WTC11 (cell line): ENCODE data around the gene FANCC. TPM values are rescaled to one million over a fixed set of nuclear protein-coding genes. Genes with fewer than 3 reads are reported as not detected.
"Not testable (repeated sequence)": the region's sequence is repeated elsewhere in the genome, so short reads cannot be mapped to it uniquely, and the experiment has no call there.

Experiments used
- ATAC-seq: fragments of 200-7000 bp; cut with Tn5 transposase; 2 replicates; pipeline ENCODE4 v1.10.0; 2021; ENCODE audit warnings: mild to moderate bottlenecking, moderate library complexity
- CTCF ChIA-PET: fragments of 300-600 bp; sonication (Branson Sonifier 250); formaldehyde crosslinking; loops from one replicate; lab custom pipeline; 2021; ENCODE audit warnings: antibody characterized with exemption; lab: Charles Lee
- POLR2A ChIA-PET: fragments of 350-600 bp; sonication (Branson Sonifier 250); formaldehyde crosslinking; loops from one replicate; lab custom pipeline; 2021; ENCODE audit warnings: antibody characterized with exemption; lab: Charles Lee
- DNase-seq: peaks from one replicate; pipeline ENCODE4 v3.0.0; 2021; ENCODE audit warnings: low spot score
- H3K27ac Mint-ChIP-seq: 2 replicates; pipeline ENCODE4 v1.8.0; 2021; ENCODE audit warnings: mixed read lengths
- H3K27me3 Mint-ChIP-seq: 2 replicates; pipeline ENCODE4 v1.8.0; 2021; ENCODE audit warnings: low read depth, mild to moderate bottlenecking, moderate library complexity, mixed read lengths
- H3K36me3 Mint-ChIP-seq: 2 replicates; pipeline ENCODE4 v1.8.0; 2021; ENCODE audit warnings: mixed read lengths
- H3K4me1 Mint-ChIP-seq: 2 replicates; pipeline ENCODE4 v1.8.0; 2022; ENCODE audit warnings: mixed read lengths
- H3K4me3 Mint-ChIP-seq: 2 replicates; pipeline ENCODE4 v1.8.0; 2021; ENCODE audit warnings: mild to moderate bottlenecking, moderate library complexity, mixed read lengths
- H3K9me3 Mint-ChIP-seq: 2 replicates; pipeline ENCODE4 v1.8.0; 2021; ENCODE audit warnings: mixed read lengths
- ETV6 ChIP-seq: sonication (generic); formaldehyde crosslinking; IDR thresholded peaks from 2 replicates; pipeline ENCODE4 v1.8.1; 2022; ENCODE audit warnings: mild to moderate bottlenecking, missing genetic modification reagents
- FOXP1 ChIP-seq: sonication (generic); formaldehyde crosslinking; IDR thresholded peaks from 2 replicates; pipeline ENCODE4 v1.8.0; 2022; ENCODE audit warnings: missing genetic modification reagents, mild to moderate bottlenecking, moderate library complexity, borderline replicate concordance
- NR3C1 ChIP-seq: sonication (generic); formaldehyde crosslinking; conservative IDR thresholded peaks from 2 replicates; pipeline ENCODE4 v1.8.1; 2023; ENCODE audit warnings: low read depth, mild to moderate bottlenecking, missing genetic modification reagents
- OVOL2 ChIP-seq: fragments of 250-450 bp; sonication (Bioruptor Pico); IDR thresholded peaks from 2 replicates; pipeline ENCODE4 v1.9.0; 2021; ENCODE audit warnings: mild to moderate bottlenecking, borderline replicate concordance
- PRRX2 ChIP-seq: fragments of 250-450 bp; sonication (Bioruptor Pico); IDR thresholded peaks from 2 replicates; pipeline ENCODE4 v1.8.0; 2021; ENCODE audit warnings: mild to moderate bottlenecking
- RELA ChIP-seq: sonication (generic); formaldehyde crosslinking; IDR thresholded peaks from 2 replicates; pipeline ENCODE4 v1.8.1; 2022; ENCODE audit warnings: missing genetic modification reagents, mild to moderate bottlenecking, borderline replicate concordance
- SMAD3 ChIP-seq: sonication (generic); formaldehyde crosslinking; IDR thresholded peaks from 2 replicates; pipeline ENCODE4 v1.8.0; 2022; ENCODE audit warnings: missing genetic modification reagents, mild to moderate bottlenecking, borderline replicate concordance
- ZBTB21 ChIP-seq: sonication (generic); formaldehyde crosslinking; IDR thresholded peaks from 2 replicates; pipeline ENCODE4 v1.8.1; 2023; ENCODE audit warnings: mild to moderate bottlenecking, missing genetic modification reagents, borderline replicate concordance
- ZNF219 ChIP-seq: sonication (generic); formaldehyde crosslinking; IDR thresholded peaks from 2 replicates; pipeline ENCODE4 v1.8.0; 2023; ENCODE audit warnings: missing genetic modification reagents, mild to moderate bottlenecking, borderline replicate concordance
- ZNF416 ChIP-seq: fragments of 250-450 bp; sonication (Bioruptor Pico); IDR thresholded peaks from 2 replicates; pipeline ENCODE4 v1.9.0; 2021; ENCODE audit warnings: mild to moderate bottlenecking, inconsistent platforms
- ZNF671 ChIP-seq: fragments of 250-450 bp; sonication (Bioruptor Pico); IDR thresholded peaks from 2 replicates; pipeline ENCODE4 v1.8.0; 2021; ENCODE audit warnings: mild to moderate bottlenecking
- total RNA-seq: library from RNA; stranded (reverse); gene quantifications from 3 replicates; pipeline ENCODE4 v1.2.3, GENCODE V29; 2021
- TF ChIP-seq, protein P1 (sequence below): sonication (generic); formaldehyde crosslinking; IDR thresholded peaks from 2 replicates; pipeline ENCODE4 v1.8.1; 2023; ENCODE audit warnings: mild to moderate bottlenecking, moderate library complexity, missing genetic modification reagents
- TF ChIP-seq, protein P2 (sequence below): sonication (generic); formaldehyde crosslinking; IDR thresholded peaks from 2 replicates; pipeline ENCODE4 v1.8.1; 2022; ENCODE audit warnings: mild to moderate bottlenecking, moderate library complexity, missing genetic modification reagents
- TF ChIP-seq, protein P3 (sequence below): sonication (generic); formaldehyde crosslinking; IDR thresholded peaks from 2 replicates; pipeline ENCODE4 v1.8.1; 2023; ENCODE audit warnings: mild to moderate bottlenecking, missing genetic modification reagents, moderate library complexity
- TF ChIP-seq, protein P4 (sequence below): sonication (generic); formaldehyde crosslinking; conservative IDR thresholded peaks from 2 replicates; pipeline ENCODE4 v1.8.1; 2023; ENCODE audit warnings: mild to moderate bottlenecking, low read depth, missing genetic modification reagents, moderate library complexity

Gene FANCC
- total RNA-seq, 1 experiment from 2014 or later, result 10.9 TPM

DNA sequence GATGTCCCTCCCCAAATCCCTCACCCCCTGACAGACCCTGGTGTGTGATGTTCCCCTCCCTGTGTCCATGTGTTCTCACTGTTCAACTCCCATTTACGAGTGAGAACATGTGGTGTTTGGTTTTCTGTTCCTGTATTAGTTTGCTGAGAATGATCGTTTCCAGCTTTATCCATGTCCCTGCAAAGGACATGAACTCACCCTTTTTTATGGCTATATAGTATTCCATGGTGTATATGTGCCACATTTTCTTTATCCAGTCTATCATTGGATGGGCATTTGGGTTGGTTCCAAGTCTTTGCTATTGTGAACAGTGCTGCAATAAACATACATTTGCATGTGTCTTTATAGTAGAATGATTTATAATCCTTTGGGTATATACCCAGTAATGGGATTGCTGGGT, 43.3 kb downstream of the FANCC start:
- H3K36me3 Mint-ChIP-seq, H3K4me3 Mint-ChIP-seq, CTCF ChIA-PET, H3K27ac Mint-ChIP-seq, POLR2A ChIA-PET, ATAC-seq, H3K4me1 Mint-ChIP-seq, DNase-seq, H3K27me3 Mint-ChIP-seq, H3K9me3 Mint-ChIP-seq: not testable (repeated sequence)

DNA sequence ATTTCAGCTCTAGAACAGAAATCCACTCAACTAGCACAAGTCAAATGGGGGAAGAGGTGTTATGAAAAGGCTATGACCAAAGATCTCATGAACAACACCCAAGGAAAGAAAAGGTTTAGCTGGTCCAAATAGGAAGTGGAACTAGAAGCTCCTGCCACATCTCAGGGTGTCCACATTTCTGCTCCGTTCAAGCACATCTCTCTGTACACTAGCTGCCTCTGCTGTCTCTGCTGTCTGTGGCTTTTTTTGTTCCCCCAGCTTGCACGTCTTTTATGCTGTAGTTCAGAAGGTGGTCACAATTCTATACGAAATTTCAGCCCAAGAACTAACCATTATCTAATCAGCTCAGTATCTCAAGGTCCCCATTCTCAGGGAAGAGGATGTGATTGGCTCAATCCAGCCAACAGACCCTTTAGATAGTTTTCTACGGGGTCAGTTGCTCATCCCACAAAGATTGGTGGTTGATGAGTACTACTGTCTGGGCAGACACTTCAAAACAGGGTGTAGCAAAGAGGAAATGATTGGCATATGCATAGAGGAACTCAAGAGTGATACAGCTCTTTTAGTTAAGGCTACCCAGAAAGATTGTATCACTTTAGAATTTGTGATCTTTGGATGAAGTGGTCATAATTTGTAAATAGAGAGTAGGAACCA, 44.0 kb downstream of the FANCC start:
- no peak overlapping the region for H3K27ac Mint-ChIP-seq

DNA sequence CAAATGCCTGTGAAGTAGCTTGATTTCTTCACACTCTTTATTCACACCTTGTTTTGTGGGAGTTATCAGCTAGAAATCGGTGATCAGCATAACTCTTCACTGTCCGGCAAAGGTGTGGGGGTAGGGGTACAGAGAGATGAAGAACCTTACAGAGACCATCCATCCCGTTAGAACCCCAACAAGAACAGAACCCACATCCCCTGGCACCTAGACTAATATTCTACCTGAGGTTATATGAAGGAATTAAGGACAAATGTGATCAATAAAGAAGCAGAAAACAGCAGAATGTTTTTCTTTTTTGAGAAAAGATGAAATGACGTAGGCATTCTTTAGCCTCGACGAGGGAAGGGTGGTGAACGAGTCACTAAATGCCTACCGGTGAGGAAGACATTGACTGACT, 44.7 kb downstream of the FANCC start:
- Mint-ChIP-seq H3K36me3 (peaks cover 8% of the 10 kb centered on the region; the same call in 1 of the 2 replicates), H3K27me3 (no peaks in the 10 kb centered on the region), H3K27ac (no peak overlapping the region), H3K4me3 (no peak overlapping the region), H3K4me1 (peaks cover 20% of the 10 kb centered on the region), H3K9me3 (peaks cover 10% of the 10 kb centered on the region)
- ChIA-PET POLR2A (no interaction called here), CTCF (interaction anchor here (0.8 to 1.3 kb wide), 2 partner anchors 8 to 105 kb away, joined by 4 to 5 read pairs; no protein-coding TSS in a partner anchor)
- ATAC-seq (no peak), DNase-seq (no peak)
- TF ChIP-seq, protein P1, sequence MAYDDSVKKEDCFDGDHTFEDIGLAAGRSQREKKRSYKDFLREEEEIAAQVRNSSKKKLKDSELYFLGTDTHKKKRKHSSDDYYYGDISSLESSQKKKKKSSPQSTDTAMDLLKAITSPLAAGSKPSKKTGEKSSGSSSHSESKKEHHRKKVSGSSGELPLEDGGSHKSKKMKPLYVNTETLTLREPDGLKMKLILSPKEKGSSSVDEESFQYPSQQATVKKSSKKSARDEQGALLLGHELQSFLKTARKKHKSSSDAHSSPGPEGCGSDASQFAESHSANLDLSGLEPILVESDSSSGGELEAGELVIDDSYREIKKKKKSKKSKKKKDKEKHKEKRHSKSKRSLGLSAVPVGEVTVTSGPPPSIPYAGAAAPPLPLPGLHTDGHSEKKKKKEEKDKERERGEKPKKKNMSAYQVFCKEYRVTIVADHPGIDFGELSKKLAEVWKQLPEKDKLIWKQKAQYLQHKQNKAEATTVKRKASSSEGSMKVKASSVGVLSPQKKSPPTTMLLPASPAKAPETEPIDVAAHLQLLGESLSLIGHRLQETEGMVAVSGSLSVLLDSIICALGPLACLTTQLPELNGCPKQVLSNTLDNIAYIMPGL (CRISPR knock-in tag), result no peak
- TF ChIP-seq, protein P2, sequence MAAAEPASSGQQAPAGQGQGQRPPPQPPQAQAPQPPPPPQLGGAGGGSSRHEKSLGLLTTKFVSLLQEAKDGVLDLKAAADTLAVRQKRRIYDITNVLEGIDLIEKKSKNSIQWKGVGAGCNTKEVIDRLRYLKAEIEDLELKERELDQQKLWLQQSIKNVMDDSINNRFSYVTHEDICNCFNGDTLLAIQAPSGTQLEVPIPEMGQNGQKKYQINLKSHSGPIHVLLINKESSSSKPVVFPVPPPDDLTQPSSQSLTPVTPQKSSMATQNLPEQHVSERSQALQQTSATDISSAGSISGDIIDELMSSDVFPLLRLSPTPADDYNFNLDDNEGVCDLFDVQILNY (CRISPR knock-in tag), result no peak
- TF ChIP-seq OVOL2 (CRISPR knock-in tag) (no peak), ETV6 (no peak), ZBTB21 (CRISPR knock-in tag) (no peak)
- TF ChIP-seq, all 79 proteins: peak for 0

More for the DNA sequence above, 44.0 kb downstream of the FANCC start:
- TF ChIP-seq RELA (CRISPR knock-in tag) (no peak), SMAD3 (no peak), NR3C1 (CRISPR knock-in tag) (no peak), PRRX2 (CRISPR knock-in tag) (no peak), FOXP1 (no peak), ZNF671 (CRISPR knock-in tag) (no peak), ZNF219 (CRISPR knock-in tag) (no peak), ZNF416 (CRISPR knock-in tag) (no peak)
- TF ChIP-seq, protein P3, sequence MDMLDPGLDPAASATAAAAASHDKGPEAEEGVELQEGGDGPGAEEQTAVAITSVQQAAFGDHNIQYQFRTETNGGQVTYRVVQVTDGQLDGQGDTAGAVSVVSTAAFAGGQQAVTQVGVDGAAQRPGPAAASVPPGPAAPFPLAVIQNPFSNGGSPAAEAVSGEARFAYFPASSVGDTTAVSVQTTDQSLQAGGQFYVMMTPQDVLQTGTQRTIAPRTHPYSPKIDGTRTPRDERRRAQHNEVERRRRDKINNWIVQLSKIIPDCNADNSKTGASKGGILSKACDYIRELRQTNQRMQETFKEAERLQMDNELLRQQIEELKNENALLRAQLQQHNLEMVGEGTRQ (CRISPR knock-in tag), result no peak
- TF ChIP-seq, protein P4, sequence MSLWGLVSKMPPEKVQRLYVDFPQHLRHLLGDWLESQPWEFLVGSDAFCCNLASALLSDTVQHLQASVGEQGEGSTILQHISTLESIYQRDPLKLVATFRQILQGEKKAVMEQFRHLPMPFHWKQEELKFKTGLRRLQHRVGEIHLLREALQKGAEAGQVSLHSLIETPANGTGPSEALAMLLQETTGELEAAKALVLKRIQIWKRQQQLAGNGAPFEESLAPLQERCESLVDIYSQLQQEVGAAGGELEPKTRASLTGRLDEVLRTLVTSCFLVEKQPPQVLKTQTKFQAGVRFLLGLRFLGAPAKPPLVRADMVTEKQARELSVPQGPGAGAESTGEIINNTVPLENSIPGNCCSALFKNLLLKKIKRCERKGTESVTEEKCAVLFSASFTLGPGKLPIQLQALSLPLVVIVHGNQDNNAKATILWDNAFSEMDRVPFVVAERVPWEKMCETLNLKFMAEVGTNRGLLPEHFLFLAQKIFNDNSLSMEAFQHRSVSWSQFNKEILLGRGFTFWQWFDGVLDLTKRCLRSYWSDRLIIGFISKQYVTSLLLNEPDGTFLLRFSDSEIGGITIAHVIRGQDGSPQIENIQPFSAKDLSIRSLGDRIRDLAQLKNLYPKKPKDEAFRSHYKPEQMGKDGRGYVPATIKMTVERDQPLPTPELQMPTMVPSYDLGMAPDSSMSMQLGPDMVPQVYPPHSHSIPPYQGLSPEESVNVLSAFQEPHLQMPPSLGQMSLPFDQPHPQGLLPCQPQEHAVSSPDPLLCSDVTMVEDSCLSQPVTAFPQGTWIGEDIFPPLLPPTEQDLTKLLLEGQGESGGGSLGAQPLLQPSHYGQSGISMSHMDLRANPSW (CRISPR knock-in tag), result no peak
- TF ChIP-seq, protein P1 (CRISPR knock-in tag), result no peak
- TF ChIP-seq, all 79 proteins: peak for 0
- ChIA-PET CTCF (interaction anchor here (0.8 to 1.3 kb wide), 2 partner anchors 8 to 105 kb away, joined by 4 to 5 read pairs; no protein-coding TSS in a partner anchor), POLR2A (no interaction called here)
- H3K4me1 Mint-ChIP-seq, result peaks cover 15% of the 10 kb centered on the region
- peaks cover 8% of the 10 kb centered on the region; the same call in 1 of the 2 replicates for H3K36me3 Mint-ChIP-seq
- DNase-seq, result no peak
- H3K27me3 Mint-ChIP-seq, result no peaks in the 10 kb centered on the region
- peaks cover 10% of the 10 kb centered on the region for H3K9me3 Mint-ChIP-seq
- no peak overlapping the region for H3K4me3 Mint-ChIP-seq
- ATAC-seq, result no peak
